Measurements from ENCODE around the gene CLDN22.

CLDN22 gene

DNA sequence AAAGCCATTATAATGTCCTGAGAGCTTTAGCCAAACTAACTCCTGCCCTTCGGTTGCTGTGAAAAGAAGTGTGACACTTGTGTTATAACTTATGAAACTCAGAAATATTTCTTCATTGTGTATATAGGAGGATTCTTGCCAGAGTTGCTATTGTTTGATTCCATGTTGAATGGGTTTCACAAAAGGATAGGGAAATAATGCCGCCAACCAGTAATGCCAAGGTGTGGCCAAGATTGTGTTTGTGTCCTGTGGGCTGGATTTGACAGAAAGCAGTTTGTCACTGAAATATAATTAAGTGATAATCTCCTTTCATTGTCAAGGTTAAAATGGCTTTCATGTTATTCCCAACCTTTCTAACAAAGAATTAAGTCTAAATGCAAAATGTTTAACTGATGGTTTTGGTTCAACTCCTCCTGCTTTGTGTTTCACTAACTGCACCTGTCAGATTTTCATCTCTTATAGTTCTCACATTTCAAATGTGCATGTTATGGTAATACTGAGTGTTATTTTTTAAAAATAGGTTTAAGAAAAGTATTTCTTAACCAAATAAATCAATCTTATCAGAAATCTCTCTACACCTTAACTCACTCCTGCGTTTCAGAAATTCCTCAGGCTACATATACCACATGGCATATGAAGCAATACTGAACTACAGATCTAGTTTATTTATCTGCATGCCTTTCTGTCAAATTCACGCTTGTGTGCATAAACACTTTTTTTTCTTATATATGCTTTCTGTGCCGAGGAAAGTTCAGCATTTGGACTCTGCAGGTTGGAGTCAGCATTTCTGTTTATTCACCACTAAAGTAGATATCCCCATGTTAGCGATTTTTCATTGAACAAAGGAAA is at the start of gene CLDN22:
Gene CLDN22 (minus strand): TSS at position 66 of the 849 bp plus-strand sequence. CDS start 58 bp downstream, at position 8.
- DNase-seq (ENCODE audit: low read depth, low spot score): no peak

GRCh38 chr4:183369073-183369472 is 49.0 kb upstream of the CLDN22 start:
- DNase-seq (ENCODE audit: low read depth, low spot score): no peak

- no peak for DNase-seq (ENCODE audit: low read depth, low spot score)
These were observed 46.2 kb upstream of the CLDN22 start for GRCh38 chr4:183366206-183366835.

DNA sequence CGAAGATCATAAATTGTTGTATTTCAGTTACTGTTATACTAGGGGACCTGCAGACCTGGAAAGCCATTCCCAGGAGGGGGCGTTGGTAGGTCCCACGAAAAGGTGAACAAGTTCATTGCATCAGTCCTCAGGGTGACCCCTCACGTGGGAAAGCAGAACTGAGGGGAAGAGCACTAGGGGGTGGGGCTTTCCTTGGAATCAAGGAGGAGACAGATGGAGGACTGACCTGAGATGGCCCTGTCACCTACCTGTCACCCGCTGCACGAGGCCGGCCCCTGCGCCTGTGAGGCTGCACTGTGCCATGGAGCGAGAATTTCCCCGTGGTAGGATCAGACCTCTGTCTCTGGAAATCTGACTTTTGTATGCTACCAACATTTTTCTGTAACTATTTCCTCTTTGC is 43.9 kb upstream of the CLDN22 start:
- DNase-seq (ENCODE audit: low read depth, low spot score): no peak

GRCh38 chr4:183362916-183363542 is 43.0 kb upstream of the CLDN22 start:
- DNase-seq (ENCODE audit: low read depth, low spot score): no peak

DNA sequence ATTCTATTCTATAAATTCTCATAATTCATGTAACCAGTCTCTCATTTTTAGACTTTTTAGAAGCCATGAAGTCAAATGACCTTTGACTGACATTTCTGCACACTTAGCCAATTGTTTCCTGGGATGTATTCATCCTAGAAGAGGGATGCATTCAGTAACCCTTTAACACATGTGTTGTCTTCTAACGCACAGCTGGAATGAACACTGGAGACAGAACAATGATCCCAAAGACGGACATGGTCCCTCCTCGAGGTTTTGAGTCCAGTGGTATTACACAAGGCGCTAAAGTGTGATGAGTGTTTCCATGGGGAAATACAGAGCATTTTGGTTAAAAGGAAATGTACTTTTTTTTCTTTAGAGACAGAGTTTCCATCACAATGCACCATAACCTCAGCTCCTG is 42.0 kb upstream of the CLDN22 start:
- DNase-seq (ENCODE audit: low read depth, low spot score): no peak

DNA sequence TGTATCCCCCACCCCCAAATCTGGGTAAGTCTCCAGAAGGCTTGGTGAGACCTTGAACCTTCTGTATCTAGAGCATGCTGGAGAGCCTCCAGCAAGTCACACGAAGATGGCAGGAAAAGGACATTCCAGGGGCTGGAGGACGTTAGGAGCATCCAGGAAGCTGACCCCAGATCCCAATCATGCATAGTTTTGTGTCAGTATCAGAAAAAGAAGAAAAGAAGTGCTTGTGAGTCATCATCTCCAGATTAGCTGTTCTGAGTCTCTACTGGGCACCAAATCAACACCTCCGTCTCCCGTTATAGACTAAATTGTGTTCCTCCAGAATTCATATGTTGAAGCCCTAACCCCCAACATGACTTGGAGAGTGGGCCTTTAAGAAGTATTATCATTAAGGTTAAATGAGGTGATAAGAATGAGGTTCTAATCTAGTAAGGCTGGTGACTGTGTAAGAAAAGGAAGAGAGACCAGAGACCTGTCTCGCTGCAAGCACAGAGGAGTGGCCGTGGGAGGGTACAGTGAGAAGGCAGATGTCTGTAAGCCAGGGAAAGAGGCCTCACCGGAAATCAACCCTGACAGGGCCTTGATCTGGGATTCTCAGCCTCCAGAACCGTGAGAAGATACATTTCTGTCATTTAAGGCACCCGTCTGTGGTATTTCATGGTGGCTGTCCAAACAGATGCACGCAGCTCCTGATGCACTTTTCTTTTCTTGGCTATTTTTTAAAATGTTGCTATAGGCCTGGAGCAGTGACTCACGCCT is 40.3 kb upstream of the CLDN22 start:
- DNase-seq (ENCODE audit: low read depth, low spot score): no peak

- no peak for DNase-seq (ENCODE audit: low read depth, low spot score)
These were observed 38.2 kb upstream of the CLDN22 start for GRCh38 chr4:183358215-183358755.

DNA sequence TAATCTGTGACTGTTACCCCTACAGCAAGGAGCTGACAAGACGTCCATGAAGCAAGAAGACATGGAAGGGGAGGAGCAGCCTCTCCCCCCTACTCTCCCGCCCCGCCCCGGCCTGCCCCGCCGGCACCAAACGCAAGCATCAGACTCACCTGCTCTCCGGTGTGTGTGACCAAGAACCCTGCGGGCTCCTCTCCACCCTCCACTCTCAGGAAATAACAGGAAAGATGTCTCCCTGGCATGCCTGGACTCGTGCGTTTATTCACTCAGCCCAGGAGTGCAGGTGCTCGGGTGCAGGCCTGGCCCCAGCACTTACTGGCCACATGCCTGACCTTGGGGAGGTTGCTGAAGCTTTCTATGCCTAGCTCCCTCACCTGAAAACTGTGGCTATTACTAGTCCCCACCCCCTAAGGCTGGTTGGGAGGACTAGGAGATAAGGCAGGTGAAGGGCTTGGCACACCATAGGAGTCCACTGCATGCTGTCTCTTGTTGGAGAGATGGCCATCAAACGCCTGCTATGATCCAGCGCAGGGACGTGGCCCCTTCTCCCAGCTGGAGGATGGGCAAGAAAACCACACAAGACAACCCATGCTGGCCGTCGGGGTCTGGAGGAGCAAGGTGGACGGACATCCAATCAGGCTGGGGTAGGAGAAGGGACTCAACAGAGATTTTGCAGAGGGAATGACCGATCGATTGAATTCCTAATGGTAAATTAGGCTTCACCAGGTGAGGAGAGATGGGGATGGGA is 37.0 kb upstream of the CLDN22 start:
- DNase-seq (ENCODE audit: low read depth, low spot score): no peak

DNA sequence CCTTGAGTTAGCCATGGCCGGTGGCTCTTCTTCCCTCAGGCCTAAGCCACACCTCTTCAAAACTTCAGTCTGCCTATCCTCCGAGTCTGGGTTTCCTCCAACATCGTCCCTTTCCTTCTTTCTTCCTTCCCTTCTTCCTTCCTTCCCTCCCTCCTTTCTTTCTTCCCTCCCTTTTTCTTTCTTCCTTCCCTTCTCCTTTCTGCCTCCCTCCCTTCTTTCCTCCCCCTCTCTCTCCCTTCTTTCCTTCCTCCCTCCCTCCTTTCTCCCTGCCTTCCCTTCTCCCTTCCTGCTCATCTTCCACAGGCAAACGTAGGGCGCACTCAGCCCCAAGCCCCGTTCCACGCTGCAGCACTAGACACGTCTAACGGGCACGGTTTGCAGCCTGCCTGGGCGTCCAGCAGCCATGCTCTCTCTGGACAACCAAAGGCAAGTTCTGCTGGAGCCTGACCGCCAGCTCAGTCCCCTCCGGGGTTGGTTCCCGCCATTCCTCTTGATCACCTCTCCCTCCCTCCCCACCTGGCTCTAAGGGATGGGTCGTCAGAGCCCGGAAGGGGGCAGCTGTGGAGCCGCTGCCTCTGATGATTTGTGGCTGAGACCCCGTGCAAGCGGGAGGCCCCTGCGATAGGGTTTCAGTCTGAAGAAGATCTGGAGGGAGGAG is 36.2 kb upstream of the CLDN22 start:
- no peak for DNase-seq (ENCODE audit: low read depth, low spot score)

- no peak for DNase-seq (ENCODE audit: low read depth, low spot score)
These were observed 35.3 kb upstream of the CLDN22 start for GRCh38 chr4:183355405-183355804.

DNA sequence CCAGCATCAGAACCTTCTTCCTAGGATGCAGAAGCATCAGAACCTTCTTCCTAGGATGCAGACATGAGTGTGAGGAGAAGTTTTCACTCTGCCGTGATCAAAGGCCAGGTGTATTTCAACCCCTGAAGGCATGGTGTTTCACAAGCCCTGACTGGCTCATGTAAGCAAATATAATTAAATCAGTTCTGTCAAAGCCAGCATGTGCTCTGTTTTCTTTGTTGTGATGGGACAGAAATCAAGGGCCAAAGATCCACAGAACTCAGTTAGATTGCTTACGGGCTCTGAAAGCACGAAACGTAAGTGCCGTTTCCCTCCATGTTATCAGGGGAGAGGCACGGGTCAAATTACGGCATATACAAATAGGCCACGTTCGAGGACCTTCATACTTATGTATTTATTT is 34.1 kb upstream of the CLDN22 start:
- no peak for DNase-seq (ENCODE audit: low read depth, low spot score)

- DNase-seq (ENCODE audit: low read depth, low spot score): no peak
These were observed 33.5 kb upstream of the CLDN22 start for GRCh38 chr4:183353557-183353956.

- DNase-seq (ENCODE audit: low read depth, low spot score): no peak
These were observed 32.5 kb upstream of the CLDN22 start for GRCh38 chr4:183352546-183352945.

DNA sequence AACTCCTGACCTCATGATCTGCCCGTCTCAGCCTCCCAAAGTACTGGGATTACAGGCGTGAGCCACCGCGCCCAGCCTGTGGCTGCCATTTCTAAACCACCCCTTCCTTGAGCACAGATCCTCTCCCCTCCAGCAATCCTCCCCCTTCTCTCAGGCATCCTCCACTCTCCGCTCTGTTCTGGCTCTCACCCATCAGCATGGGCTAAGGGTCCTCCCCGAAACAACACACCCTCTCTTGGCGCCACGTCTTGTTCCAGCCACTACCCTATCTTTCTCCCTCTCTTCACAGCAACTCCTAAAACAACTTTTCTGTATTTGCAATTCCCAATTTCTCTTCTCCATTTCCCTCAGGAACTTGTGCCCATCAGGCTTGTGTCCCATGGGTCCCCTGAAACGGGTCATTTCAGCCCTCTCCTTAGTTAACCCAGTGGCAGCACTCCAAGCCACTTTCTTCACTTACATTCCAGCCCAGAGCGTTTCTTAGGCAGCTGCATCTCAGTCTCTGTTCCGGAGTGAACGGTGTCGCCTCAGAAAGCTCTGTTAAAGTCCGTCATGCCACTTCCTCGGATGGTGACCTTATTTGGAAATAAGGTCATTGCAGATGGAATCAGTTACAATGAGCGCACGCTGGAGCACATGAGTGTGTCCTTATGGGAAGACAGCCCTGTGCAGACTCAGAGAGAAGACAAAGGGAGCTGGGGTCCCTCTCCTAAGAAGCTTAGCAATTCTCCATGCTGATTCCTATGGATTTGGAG is 30.4 kb upstream of the CLDN22 start:
- no peak for DNase-seq (ENCODE audit: low read depth, low spot score)

DNA sequence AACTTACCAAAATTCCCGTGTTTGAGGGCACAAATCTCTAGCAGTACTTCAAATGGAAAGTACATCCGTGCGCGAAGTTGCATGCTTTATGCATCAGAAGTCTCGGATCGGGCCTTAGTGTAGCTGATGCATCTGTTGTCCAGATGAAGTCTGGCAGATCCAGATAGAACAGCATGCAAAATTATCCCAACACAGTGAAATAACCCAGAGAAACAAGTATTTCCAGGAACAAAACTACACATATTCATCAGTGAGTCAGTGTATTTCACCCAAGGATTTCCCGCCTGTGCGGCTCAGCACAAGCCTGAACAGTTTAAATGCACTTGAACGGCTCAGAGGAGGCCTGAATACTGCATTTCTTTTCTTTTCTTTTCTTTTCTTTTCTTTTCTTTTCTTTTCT is 29.6 kb upstream of the CLDN22 start:
- no peak for DNase-seq (ENCODE audit: low read depth, low spot score)

GRCh38 chr4:183348706-183349659 is 28.9 kb upstream of the CLDN22 start:
- no peak for DNase-seq (ENCODE audit: low read depth, low spot score)

DNA sequence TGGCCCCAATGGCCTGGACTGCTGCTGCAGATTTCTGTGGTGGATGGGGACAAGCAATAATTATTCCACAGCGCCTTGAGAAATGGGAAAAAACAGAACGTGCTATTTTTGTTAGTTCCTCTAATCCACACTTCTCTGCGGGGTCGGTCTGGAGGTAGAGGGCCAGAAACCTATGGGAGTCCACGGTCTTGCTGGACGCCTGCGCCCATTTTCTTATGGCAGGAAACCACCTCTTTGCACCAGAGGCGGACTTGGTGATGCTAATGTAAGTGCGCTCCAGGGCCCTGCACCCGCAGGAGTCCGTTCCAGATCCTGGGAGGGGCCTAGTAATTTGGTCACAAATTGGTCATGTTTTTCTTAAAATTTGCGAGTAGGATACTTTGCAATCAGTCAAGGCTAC is 28.1 kb upstream of the CLDN22 start:
- no peak for DNase-seq (ENCODE audit: low read depth, low spot score)

DNA sequence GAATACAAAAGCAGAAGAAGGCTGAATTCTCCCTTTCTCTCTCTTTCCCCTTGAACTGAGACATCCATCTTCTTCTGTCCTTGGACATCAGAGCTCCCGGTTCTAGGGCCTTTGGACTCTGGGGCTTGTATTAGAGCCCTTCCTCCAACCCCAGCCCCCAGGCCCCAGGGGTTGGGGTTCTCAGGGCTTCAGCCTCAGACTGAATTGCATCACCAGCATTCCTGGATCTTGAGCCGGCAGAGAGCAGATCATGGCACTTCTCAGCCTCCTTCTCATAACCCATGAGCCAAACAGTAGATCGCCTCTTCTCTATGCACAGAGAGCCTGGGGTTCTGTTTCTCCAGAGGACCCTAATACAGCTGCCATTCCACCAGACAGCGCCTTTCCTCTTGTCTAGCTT is 27.5 kb upstream of the CLDN22 start:
- no peak for DNase-seq (ENCODE audit: low read depth, low spot score)

Measured in activated CD4-positive, CD25-positive, alpha-beta regulatory T cell treated with anti-CD3 and anti-CD28 coated beads, Interleukin-2, amount 50 U/mL, for 16 hours (primary cell).